Measurements from ENCODE around the gene HFE.
"Not testable (repeated sequence)": the region's sequence is repeated elsewhere in the genome, so short reads cannot be mapped to it uniquely, and the experiment has no call there.

The HFE gene

DNA sequence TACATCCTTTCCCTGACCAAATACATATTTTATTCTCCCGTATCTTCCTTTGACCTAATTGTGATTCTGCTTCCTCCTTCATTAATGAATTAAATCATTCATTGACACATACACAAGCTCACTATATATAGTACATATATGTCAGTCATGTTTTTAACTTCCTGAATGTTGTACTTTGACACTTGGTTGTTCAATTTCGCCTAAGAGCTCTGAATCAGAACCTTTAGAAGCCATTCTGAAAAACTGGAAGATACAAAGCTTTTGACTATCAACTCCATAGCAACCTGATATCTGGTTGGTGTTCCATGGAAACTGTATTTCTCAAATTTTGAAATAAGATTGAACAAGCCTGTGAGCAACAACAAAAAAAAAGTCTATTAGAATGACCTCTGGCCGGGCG lies 27.3 kb upstream of the HFE start:
- no peak for DNase-seq (ENCODE audit: low read depth)

DNA sequence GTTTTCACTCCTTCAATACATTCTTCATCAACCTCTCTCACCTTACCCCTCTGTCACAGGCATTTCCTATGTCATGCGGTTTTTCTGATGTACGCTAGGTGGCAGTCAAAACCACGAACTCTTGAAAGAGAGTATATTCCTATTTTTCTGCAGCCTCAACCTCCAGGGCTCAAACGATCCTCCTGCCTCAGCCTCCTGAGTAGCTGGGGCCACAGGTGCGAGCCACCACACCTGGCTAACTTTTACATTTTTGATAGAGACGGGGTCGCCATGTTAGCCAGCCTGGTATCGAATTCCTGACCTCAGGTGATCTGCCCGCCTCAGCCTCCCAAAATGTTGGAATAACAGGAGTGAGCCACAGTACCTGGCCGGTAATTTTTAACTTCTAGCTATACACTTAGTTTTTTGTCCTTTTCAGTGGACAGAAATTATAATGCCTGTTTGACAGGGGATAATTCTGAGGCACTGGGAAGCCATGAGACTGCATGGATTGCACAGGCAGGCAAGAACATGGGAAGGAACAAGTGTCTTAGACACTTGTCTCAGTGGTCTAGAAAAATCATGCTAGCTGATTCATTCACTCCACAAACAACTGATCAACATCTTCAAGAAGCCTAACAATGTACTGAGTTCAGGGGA lies 22.5 kb upstream of the HFE start:
- DNase-seq (ENCODE audit: low read depth): peak; percentile 56

GRCh38 chr6:26065952-26066380 lies 21.3 kb upstream of the HFE start:
- DNase-seq (ENCODE audit: low read depth): peak; percentile 86

GRCh38 chr6:26067367-26067766 lies 19.9 kb upstream of the HFE start:
- no peak for DNase-seq (ENCODE audit: low read depth)

DNA sequence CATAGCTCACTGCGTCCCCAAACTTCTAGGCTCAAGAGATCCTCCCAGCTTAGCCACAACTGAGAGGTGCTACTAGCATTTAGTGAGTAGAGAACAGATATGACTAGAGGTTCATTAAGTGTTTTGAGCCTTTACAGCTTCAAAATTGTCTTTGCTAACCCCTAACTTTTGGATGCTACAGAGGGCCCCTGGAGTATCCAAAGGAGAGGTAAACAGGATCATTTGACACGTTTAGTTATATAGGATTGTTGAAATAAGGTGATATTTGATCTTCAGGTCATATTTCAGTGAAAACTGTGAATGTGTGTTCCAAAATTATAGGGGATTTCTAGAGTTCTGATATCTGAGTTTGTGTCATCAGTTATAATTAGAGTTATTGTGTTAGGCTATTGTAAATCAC lies 19.2 kb upstream of the HFE start:
- DNase-seq (ENCODE audit: low read depth): no peak

GRCh38 chr6:26071135-26071534 lies 16.1 kb upstream of the HFE start:
- no peak for DNase-seq (ENCODE audit: low read depth)

DNA sequence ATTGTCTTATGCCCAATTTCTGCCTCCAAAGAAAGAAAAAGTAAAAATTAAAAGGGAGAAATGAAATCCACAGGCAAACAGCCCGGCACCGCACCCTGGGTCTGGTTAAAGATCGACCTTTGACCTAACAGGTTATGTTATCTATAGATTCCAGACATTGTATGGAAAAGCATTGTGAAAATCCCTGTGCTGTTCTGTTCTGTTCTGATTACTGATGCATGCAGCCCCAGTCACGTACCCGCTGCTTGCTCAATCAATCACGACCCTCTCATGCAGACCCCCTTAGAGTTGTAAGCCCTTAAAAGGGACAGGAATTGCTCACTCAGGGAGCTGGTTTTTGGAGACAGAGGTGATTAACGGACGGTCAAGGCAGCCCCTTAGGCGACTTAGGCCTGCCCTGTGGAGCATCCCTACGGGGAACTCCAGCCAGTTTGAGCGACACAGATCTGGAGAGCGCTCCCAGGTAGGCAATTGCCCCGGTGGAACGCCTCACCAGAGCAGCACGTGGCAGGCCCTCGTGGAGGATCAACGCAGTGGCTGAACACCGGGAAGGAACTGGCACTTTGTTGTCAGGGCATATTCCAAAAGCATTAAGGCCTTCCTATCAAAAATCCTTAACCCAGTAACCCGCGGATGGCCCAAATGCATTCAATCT lies 12.0 kb upstream of the HFE start:
- no peak for DNase-seq (ENCODE audit: low read depth)

DNA sequence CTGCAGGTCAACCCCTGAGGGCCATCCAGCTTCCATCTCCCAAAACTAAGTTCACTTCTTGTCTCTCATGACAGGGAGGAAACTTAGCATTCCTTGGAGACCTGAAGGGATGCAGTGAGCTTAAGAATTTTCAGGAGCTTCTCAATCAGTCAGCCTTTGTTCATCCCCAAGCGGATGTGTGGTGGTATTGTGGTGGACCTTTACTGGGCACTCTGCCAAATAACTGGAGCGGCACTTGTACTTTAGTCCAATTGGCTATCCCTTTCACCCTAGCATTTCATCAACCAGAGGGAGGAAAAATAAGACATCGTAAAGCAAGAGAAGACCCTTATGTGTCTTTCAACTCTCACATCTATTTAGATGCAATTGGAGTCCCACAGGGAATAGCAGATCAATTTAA lies 9.2 kb upstream of the HFE start:
- not testable (repeated sequence) for DNase-seq (ENCODE audit: low read depth)

GRCh38 chr6:26081096-26081495 lies 6.1 kb upstream of the HFE start:
- DNase-seq (ENCODE audit: low read depth): not testable (repeated sequence)

GRCh38 chr6:26086211-26086610 lies 1.0 kb upstream of the HFE start:
- DNase-seq (ENCODE audit: low read depth): no peak

GRCh38 chr6:26088344-26088743 lies 1.1 kb downstream of the HFE start:
- DNase-seq (ENCODE audit: low read depth): peak; percentile 6

DNA sequence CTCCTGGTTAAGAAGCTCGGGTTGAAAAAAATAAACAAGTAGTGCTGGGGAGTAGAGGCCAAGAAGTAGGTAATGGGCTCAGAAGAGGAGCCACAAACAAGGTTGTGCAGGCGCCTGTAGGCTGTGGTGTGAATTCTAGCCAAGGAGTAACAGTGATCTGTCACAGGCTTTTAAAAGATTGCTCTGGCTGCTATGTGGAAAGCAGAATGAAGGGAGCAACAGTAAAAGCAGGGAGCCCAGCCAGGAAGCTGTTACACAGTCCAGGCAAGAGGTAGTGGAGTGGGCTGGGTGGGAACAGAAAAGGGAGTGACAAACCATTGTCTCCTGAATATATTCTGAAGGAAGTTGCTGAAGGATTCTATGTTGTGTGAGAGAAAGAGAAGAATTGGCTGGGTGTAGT lies 2.0 kb downstream of the HFE start:
- DNase-seq (ENCODE audit: low read depth): peak; percentile 3

DNA sequence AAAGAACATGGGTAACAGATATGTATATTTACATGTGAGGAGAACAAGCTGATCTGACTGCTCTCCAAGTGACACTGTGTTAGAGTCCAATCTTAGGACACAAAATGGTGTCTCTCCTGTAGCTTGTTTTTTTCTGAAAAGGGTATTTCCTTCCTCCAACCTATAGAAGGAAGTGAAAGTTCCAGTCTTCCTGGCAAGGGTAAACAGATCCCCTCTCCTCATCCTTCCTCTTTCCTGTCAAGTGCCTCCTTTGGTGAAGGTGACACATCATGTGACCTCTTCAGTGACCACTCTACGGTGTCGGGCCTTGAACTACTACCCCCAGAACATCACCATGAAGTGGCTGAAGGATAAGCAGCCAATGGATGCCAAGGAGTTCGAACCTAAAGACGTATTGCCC lies 5.2 kb downstream of the HFE start:
- DNase-seq (ENCODE audit: low read depth): no peak

- DNase-seq (ENCODE audit: low read depth): no peak
Measured at GRCh38 chr6:26094036-26094435, 6.8 kb downstream of the HFE start.

DNA sequence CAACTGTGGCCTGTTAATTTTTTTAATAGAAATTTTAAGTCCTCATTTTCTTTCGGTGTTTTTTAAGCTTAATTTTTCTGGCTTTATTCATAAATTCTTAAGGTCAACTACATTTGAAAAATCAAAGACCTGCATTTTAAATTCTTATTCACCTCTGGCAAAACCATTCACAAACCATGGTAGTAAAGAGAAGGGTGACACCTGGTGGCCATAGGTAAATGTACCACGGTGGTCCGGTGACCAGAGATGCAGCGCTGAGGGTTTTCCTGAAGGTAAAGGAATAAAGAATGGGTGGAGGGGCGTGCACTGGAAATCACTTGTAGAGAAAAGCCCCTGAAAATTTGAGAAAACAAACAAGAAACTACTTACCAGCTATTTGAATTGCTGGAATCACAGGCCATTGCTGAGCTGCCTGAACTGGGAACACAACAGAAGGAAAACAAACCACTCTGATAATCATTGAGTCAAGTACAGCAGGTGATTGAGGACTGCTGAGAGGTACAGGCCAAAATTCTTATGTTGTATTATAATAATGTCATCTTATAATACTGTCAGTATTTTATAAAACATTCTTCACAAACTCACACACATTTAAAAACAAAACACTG lies 10.1 kb downstream of the HFE start:
- DNase-seq (ENCODE audit: low read depth): peak; percentile 62

DNA sequence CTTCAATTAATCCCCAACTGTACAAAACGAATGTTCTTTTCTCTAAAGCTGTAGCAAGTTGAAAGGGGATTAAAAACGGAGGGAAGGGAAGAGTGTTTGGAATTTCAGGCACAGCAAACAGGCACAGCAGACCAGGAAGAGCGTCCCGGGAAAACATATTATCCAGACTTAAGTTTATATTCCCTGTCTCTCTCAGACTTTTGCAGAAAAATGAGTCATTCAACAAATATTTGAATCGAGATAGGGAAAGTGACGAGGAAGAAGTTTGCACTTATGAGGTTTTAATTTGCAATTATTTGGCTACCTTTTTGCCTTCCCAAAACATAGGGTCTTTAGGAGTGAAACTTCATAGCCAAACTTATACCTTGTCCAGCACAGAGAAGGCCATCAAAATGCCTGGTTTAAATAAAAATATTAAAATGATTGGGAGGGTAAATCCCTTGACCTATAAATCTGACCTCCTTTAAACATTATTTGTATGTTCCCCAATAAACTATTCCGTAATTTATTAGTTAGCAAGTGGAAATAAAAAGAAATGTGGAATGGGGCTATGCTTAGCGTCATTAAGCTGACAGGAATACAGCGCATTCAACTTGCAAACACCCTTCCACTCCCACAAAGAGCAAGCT lies 16.0 kb downstream of the HFE start:
- peak; percentile 66 for DNase-seq (ENCODE audit: low read depth)

GRCh38 chr6:26103770-26104456 lies 16.7 kb downstream of the HFE start:
- peak; percentile 94 for DNase-seq (ENCODE audit: low read depth)

DNA sequence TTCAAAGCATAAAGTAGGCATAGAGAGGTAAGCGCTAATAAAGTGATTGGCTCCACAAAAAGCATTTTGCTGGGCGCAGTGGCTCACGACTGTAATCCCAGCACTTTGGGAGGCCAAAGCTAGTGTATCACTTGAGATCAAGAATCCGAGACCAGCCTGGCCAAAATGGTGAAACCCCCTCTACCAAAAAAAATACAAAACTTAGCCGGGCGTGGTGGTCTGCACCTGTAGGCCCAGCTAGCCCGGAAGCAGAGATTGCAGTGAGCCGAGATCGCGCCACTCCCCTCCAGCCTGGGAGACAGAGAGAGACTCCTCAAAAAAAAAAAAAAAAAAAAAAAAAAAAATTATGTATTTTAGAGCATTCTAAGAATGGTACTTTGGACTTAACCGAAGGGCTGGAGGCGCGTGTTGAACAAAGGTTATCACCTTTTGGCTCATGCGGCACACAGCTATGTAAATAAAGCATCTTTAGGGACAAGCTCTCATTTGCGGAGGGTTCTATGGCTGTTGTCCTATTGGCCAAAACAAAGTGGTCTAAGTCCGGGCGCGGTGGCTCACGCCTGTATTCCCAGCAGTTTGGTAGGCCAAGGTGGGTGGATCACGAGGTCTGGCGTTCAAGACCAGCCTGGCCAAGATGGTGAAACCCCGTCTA lies 17.4 kb downstream of the HFE start:
- no peak for DNase-seq (ENCODE audit: low read depth)

- no peak for DNase-seq (ENCODE audit: low read depth)
Measured at GRCh38 chr6:26105109-26105730, 18.0 kb downstream of the HFE start.

DNA sequence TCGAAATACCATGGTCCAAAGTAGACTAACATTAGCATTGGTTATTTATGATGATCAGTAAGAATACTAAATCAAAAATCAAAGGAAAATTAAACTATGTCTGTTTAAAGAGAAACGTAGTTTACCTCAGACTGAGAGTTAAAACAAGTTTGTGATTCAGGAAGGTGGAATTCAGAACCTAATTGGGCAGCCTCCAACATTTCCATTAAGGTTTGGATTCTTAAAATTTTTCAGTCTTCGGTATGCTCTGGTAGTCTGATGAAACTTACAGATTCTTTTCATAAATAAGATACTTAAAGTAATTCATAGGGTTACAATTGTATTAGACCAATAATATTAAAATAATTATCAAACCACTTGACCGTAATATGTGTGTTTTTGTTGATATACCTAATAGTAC lies 18.6 kb downstream of the HFE start:
- no peak for DNase-seq (ENCODE audit: low read depth)

- DNase-seq (ENCODE audit: low read depth): no peak
Measured at GRCh38 chr6:26107935-26108334, 20.7 kb downstream of the HFE start.

DNA sequence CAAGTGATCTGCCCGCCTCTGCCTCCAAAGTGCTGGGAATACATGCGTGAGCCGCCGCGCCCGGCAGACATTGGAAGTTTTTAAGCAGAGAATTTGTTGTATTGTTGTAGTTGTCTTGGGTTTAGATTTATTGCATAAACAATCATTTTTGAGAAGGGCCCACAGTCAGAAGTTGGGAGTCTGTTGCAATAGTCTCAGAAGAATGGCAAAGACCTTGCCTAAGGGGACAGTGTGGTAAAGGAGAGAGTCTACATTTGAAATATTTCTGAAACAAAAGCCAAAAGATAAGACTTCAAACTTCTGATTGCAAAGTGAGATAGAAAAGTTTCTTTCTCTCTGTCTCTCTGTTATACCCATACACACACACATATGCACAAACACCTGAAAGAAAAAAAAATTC lies 22.5 kb downstream of the HFE start:
- no peak for DNase-seq (ENCODE audit: low read depth)

All from iris pigment epithelial cell (primary cell).